ENCODE data around the gene CD8B.
"Not testable (repeated sequence)": the region's sequence is repeated elsewhere in the genome, so short reads cannot be mapped to it uniquely, and the experiment has no call there.

The CD8B gene

GRCh38 chr2:86861628-86862379 is at the start of gene CD8B:
Gene CD8B, minus strand, starts transcription at chr2:86861886. Its CDS starts 21 bp downstream, at chr2:86861865.
- DNase-seq = not testable (repeated sequence)

GRCh38 chr2:86905868-86906267 is 44.2 kb upstream of the CD8B start:
- DNase-seq = not testable (repeated sequence)

- not testable (repeated sequence) for DNase-seq
These were observed 39.0 kb upstream of the CD8B start for GRCh38 chr2:86900687-86901086.

GRCh38 chr2:86886026-86886425 is 24.3 kb upstream of the CD8B start:
- DNase-seq = not testable (repeated sequence)

- DNase-seq = not testable (repeated sequence)
These were observed 21.2 kb upstream of the CD8B start for GRCh38 chr2:86882865-86883264.

- not testable (repeated sequence) for DNase-seq
These were observed 20.5 kb upstream of the CD8B start for GRCh38 chr2:86882118-86882665.

- not testable (repeated sequence) for DNase-seq
These were observed 17.3 kb upstream of the CD8B start for GRCh38 chr2:86878986-86879385.

GRCh38 chr2:86870941-86871340 is 9.3 kb upstream of the CD8B start:
- DNase-seq = not testable (repeated sequence)

GRCh38 chr2:86868895-86869468 is 7.3 kb upstream of the CD8B start:
- DNase-seq = not testable (repeated sequence)

- DNase-seq = not testable (repeated sequence)
These were observed 656 bp upstream of the CD8B start for GRCh38 chr2:86862380-86862703.

- not testable (repeated sequence) for DNase-seq
These were observed 511 bp downstream of the CD8B start for GRCh38 chr2:86861175-86861574.

- not testable (repeated sequence) for DNase-seq
These were observed 1.1 kb downstream of the CD8B start for GRCh38 chr2:86860573-86860972.

GRCh38 chr2:86857688-86858087 is 4.0 kb downstream of the CD8B start:
- DNase-seq = not testable (repeated sequence)

GRCh38 chr2:86856498-86856897 is 5.2 kb downstream of the CD8B start:
- not testable (repeated sequence) for DNase-seq

GRCh38 chr2:86855981-86856380 is 5.7 kb downstream of the CD8B start:
- not testable (repeated sequence) for DNase-seq

GRCh38 chr2:86851581-86851980 is 10.1 kb downstream of the CD8B start:
- DNase-seq = not testable (repeated sequence)

- not testable (repeated sequence) for DNase-seq
These were observed 19.0 kb downstream of the CD8B start for GRCh38 chr2:86842607-86843234.

GRCh38 chr2:86841330-86841729 is 20.4 kb downstream of the CD8B start:
- not testable (repeated sequence) for DNase-seq

GRCh38 chr2:86839871-86840548 is 21.7 kb downstream of the CD8B start:
- peak; percentile 16 for DNase-seq

- DNase-seq = peak; percentile 44
These were observed 22.2 kb downstream of the CD8B start for GRCh38 chr2:86839455-86839854.

- not testable (repeated sequence) for DNase-seq
These were observed 24.0 kb downstream of the CD8B start for GRCh38 chr2:86837714-86838113.

GRCh38 chr2:86836915-86837695 is 24.6 kb downstream of the CD8B start:
- DNase-seq = peak; percentile 81
